NCI-H526 (cell line): ENCODE results near the gene CIB1.

Experiments
- DNase-seq, 2 experiments: peaks; one replicate each; lab custom pipeline; 2025; lab: John Stamatoyannopoulos, UW

CIB1 gene

GRCh38 chr15:90240856-90241255 lies 7.1 kb upstream of the CIB1 start:
- no peak for DNase-seq

GRCh38 chr15:90239371-90239770 lies 5.6 kb upstream of the CIB1 start:
- no peak for DNase-seq

- peak in 1 of 2 experiments; percentile 44 for DNase-seq
Measured at GRCh38 chr15:90234096-90234988, 601 bp upstream of the CIB1 start, which contains the start of gene GDPGP1. Gene GDPGP1 (plus strand): TSS chr15:90234209. CDS start chr15:90240909, 6,700 bp downstream.

- DNase-seq = no peak
Measured at GRCh38 chr15:90232941-90233386, 777 bp downstream of the CIB1 start.

GRCh38 chr15:90232196-90232595 lies 1.5 kb downstream of the CIB1 start:
- DNase-seq = no peak

GRCh38 chr15:90231028-90232017 lies 2.4 kb downstream of the CIB1 start:
- no peak for DNase-seq

- DNase-seq = no peak
Measured at GRCh38 chr15:90230610-90231009, 3.1 kb downstream of the CIB1 start.

- no peak for DNase-seq
Measured at GRCh38 chr15:90230071-90230494, 3.7 kb downstream of the CIB1 start.

- no peak for DNase-seq
Measured at GRCh38 chr15:90228960-90229359, 4.8 kb downstream of the CIB1 start.

GRCh38 chr15:90227816-90228772 lies 5.6 kb downstream of the CIB1 start:
- no peak for DNase-seq

GRCh38 chr15:90227336-90227735 lies 6.4 kb downstream of the CIB1 start:
- DNase-seq = no peak

GRCh38 chr15:90225504-90226234 lies 8.1 kb downstream of the CIB1 start:
- no peak for DNase-seq

GRCh38 chr15:90225047-90225446 lies 8.7 kb downstream of the CIB1 start:
- DNase-seq = no peak

GRCh38 chr15:90223441-90224165 lies 10.1 kb downstream of the CIB1 start:
- no peak for DNase-seq

GRCh38 chr15:90222547-90222946 lies 11.2 kb downstream of the CIB1 start:
- no peak for DNase-seq

GRCh38 chr15:90221246-90221900 lies 12.4 kb downstream of the CIB1 start:
- DNase-seq = peak; percentile 59 to 76

GRCh38 chr15:90219421-90220141 lies 14.2 kb downstream of the CIB1 start:
- DNase-seq = peak; percentile 13 to 47

- DNase-seq = no peak
Measured at GRCh38 chr15:90217671-90218394, 15.9 kb downstream of the CIB1 start.
